Nephron (organoid): ENCODE measurements around the gene SND1.

Source experiments
- H3K27ac Mint-ChIP-seq, 3 experiments: 2 replicates each; pipeline ENCODE4 v1.8.0; 2020; ENCODE audit warnings: mixed read lengths in 3 of 3, mild to moderate bottlenecking in 2 of 3, moderate library complexity in 1 of 3
- H3K27me3 Mint-ChIP-seq: 2 replicates; pipeline ENCODE4 v1.8.0; 2021; ENCODE audit warnings: low read depth, mild to moderate bottlenecking, moderate library complexity, mixed read lengths
- H3K36me3 Mint-ChIP-seq: 2 replicates; pipeline ENCODE4 v1.8.0; 2020; ENCODE audit warnings: low read depth, mixed read lengths
- H3K4me1 Mint-ChIP-seq: 2 replicates; pipeline ENCODE4 v1.8.0; 2020; ENCODE audit warnings: mixed read lengths
- H3K4me3 Mint-ChIP-seq, 3 experiments: 2 replicates each; pipeline ENCODE4 v1.8.0; 2020; ENCODE audit warnings: mild to moderate bottlenecking in 3 of 3, mixed read lengths in 3 of 3, moderate library complexity in 2 of 3
- H3K9me3 Mint-ChIP-seq: 2 replicates; pipeline ENCODE4 v1.8.0; 2020; ENCODE audit warnings: mixed read lengths
- CTCF ChIP-seq, 3 experiments: fragments of 200-600 bp; sonication (generic); IDR thresholded peaks; one replicate each; pipeline ENCODE4 v1.5.0; 2021; ENCODE audit warnings: antibody characterized with exemption in 3 of 3; ENCODE audit not compliant: unreplicated experiment in 3 of 3

Gene SND1

GRCh38 chr7:127885222-127885772, 233.3 kb downstream of the SND1 start:
- H3K9me3 Mint-ChIP-seq, result no peaks in the 10 kb centered on the region
- H3K27me3 Mint-ChIP-seq, result no peaks in the 10 kb centered on the region
- peaks cover 19% of the 10 kb centered on the region for H3K36me3 Mint-ChIP-seq
- H3K4me1 Mint-ChIP-seq, result peaks cover 33% of the 10 kb centered on the region
- peak overlapping the region; percentile 26 to 57 (median 46) for H3K27ac Mint-ChIP-seq
- no peak overlapping the region for H3K4me3 Mint-ChIP-seq
- TF ChIP-seq CTCF (IDR thresholded peaks at IDR 0.05; ENCODE audit: unreplicated experiment in 3 of 3), result no peak

- no peak overlapping the region for H3K4me3 Mint-ChIP-seq
- no peaks in the 10 kb centered on the region for H3K9me3 Mint-ChIP-seq
- TF ChIP-seq CTCF (IDR thresholded peaks at IDR 0.05; ENCODE audit: unreplicated experiment in 3 of 3), result no peak
- peak overlapping the region; percentile 26 to 57 (median 46) for H3K27ac Mint-ChIP-seq
- peaks cover 37% of the 10 kb centered on the region for H3K4me1 Mint-ChIP-seq
- peaks cover 20% of the 10 kb centered on the region for H3K36me3 Mint-ChIP-seq
- H3K27me3 Mint-ChIP-seq, result no peaks in the 10 kb centered on the region
These were observed 233.8 kb downstream of the SND1 start for GRCh38 chr7:127885843-127886242.

- H3K9me3 Mint-ChIP-seq, result no peaks in the 10 kb centered on the region
- H3K36me3 Mint-ChIP-seq, result peaks cover 21% of the 10 kb centered on the region
- H3K27me3 Mint-ChIP-seq, result no peaks in the 10 kb centered on the region
- no peak overlapping the region for H3K4me3 Mint-ChIP-seq
- peaks cover 40% of the 10 kb centered on the region for H3K4me1 Mint-ChIP-seq
- TF ChIP-seq CTCF (IDR thresholded peaks at IDR 0.05; ENCODE audit: unreplicated experiment in 3 of 3), result no peak
- H3K27ac Mint-ChIP-seq, result peak overlapping the region in 1 of 3 experiments; percentile 46
These were observed 234.3 kb downstream of the SND1 start for GRCh38 chr7:127886248-127886647.

- H3K4me3 Mint-ChIP-seq, result no peak overlapping the region
- H3K9me3 Mint-ChIP-seq, result no peaks in the 10 kb centered on the region
- H3K4me1 Mint-ChIP-seq, result peaks cover 47% of the 10 kb centered on the region
- peaks cover 27% of the 10 kb centered on the region for H3K36me3 Mint-ChIP-seq
- H3K27me3 Mint-ChIP-seq, result no peaks in the 10 kb centered on the region
- TF ChIP-seq CTCF (IDR thresholded peaks at IDR 0.05; ENCODE audit: unreplicated experiment in 3 of 3), result no peak
- H3K27ac Mint-ChIP-seq, result peak overlapping the region in 2 of 3 experiments; percentile 14 to 28
These were observed 235.1 kb downstream of the SND1 start for GRCh38 chr7:127887096-127887495.

GRCh38 chr7:127887631-127888030, 235.6 kb downstream of the SND1 start:
- peak overlapping the region in 1 of 3 experiments; percentile 28 for H3K27ac Mint-ChIP-seq
- H3K9me3 Mint-ChIP-seq, result no peaks in the 10 kb centered on the region
- H3K36me3 Mint-ChIP-seq, result peaks cover 31% of the 10 kb centered on the region

More at GRCh38 chr7:127887631-127888030, 235.6 kb downstream of the SND1 start:
- H3K27me3 Mint-ChIP-seq, result no peaks in the 10 kb centered on the region
- no peak overlapping the region for H3K4me3 Mint-ChIP-seq
- peaks cover 52% of the 10 kb centered on the region for H3K4me1 Mint-ChIP-seq
- no peak for TF ChIP-seq CTCF (IDR thresholded peaks at IDR 0.05; ENCODE audit: unreplicated experiment in 3 of 3)
